Globus pallidus (tissue), 1 donor: ENCODE measurements around the gene NPIPB2.
"Not testable (repeated sequence)": the region's sequence is repeated elsewhere in the genome, so short reads cannot be mapped to it uniquely, and the experiment has no call there.

ENCODE experiments used
- DNase-seq: peaks from one replicate; pipeline ENCODE4 v3.0.0-alpha.2; 2015; ENCODE audit warnings: low spot score

The NPIPB2 gene

DNA sequence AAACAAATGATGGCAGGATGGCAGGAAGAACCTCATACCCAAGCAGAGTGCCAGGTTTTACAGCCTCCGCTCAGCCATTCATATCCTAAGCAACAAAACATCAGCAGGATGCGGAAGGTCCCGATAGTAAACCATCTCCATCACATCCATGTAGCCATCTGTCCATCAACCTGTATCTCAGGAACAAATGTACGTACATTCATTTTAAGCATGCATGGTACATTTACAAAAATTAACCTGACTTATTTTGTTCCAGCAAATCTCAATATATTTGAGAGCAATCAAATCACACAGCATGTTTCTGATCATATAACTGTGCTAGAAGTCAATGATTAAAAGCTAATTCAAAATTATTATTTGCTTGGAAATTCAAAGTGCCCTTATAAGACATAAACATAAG lies at the start of gene NPIPB2:
Gene NPIPB2, minus strand, starts transcription at position 101 of the 400 bp plus-strand sequence. Its CDS starts 0 bp downstream, at position 101.
- not testable (repeated sequence) for DNase-seq

DNA sequence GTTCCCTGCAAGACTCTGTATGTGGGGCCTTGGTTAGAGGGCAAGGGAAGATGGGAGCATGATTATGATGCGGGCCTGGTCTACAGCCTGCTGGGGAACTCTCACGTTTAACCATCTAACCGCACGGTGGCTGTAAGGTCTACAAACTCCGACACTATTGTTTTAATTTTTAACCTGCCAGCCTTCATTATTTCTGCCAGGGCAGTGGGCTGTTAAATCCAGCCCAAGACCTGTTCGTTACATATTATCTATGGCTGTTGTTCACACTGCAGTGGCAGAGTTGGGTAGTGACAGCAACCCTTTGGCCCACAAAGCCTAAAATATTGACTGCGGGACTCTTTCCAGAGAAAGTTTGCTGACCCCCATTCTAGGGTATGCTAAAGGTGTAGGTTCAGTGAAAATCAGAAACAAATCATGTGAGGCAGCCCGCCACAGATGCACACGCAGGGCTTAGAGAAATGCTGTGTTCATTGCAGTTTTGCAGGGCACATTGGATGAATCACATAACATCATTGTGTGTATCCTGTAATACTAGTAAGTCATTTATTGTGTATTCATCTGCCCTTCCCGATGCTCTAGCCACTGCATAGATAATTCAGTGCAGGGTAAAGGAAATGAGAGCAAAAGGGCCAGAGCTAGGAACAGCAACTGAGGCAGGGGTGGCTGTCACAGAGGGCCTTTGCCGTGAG lies 49.0 kb upstream of the NPIPB2 start:
- DNase-seq = no peak

DNA sequence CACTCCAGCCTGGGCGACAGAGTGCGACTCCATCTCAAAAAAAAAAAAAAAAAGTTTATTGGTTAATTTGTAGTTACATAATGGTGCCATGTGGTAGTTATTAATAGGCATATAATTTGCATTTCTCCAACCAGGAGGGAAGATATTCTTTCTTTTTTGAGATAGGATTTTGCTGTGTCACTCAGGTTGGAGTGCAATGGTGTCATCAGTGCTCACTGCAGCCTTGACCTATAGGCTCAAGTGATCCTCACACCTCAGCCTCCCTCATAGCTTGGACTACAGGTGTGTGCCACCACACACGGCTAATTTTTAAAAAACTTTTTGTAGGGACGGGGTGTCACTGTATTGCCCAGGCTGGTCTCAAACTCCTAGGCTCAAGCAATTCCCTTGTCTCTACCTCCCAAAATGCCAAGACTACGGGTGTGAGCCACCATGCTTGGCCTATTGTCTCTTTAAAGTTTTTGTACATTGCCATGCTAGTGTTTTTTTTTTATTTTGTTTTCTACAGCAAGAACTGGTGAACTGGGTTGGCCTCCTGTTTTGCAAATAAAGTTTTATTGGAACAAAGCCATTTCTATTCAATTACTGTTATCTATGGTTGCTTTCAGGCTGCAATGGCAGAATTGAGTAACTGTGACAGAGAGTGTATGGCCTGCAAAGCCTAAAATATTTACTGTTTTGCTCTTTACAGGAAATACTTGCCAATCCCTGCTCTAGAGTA lies 46.6 kb upstream of the NPIPB2 start:
- DNase-seq = no peak

DNA sequence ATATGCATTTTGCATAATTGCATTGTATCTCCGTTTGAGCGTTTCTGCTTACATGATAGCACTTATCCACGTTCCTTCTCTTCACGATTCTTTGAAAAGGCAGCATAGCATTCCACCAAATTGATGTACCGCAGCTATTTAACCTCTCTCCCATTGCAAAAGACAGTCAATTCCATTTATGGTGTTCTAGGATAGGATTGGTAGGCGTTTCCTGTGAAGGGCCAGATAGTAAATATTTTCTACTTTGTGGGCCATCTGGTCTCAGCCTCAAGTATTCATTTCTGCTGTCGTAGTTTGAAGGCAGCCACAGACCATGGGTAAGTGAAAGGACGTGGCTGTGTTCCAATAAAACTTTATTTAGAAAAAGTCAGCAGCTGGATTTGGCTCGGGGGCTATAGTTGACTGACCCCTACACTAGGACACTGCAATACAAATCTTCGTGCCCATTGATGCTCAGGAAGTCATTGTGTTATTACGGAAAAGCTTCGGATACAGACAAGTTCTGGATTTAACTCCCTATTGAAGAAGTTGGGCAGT lies 44.7 kb upstream of the NPIPB2 start:
- no peak for DNase-seq

DNA sequence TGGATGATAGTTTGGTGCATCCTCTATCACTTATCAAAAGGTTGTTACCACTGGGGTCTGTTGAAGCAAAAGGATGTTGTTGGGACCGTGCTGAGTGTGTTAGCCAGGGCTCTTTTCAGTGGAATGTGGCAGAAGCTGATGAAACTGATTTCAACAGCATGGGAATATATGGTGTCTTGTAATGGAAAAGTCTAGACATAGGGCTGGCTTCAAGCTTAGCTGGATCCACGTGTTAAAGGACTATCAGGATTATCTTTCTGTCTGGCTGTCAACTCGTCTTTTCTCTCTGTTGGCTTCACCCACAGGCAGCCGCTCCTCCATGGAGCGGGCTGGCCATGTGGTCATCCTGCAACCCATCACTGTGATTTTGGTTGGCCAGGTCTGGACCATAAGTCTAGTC lies 43.4 kb upstream of the NPIPB2 start:
- DNase-seq = no peak

DNA sequence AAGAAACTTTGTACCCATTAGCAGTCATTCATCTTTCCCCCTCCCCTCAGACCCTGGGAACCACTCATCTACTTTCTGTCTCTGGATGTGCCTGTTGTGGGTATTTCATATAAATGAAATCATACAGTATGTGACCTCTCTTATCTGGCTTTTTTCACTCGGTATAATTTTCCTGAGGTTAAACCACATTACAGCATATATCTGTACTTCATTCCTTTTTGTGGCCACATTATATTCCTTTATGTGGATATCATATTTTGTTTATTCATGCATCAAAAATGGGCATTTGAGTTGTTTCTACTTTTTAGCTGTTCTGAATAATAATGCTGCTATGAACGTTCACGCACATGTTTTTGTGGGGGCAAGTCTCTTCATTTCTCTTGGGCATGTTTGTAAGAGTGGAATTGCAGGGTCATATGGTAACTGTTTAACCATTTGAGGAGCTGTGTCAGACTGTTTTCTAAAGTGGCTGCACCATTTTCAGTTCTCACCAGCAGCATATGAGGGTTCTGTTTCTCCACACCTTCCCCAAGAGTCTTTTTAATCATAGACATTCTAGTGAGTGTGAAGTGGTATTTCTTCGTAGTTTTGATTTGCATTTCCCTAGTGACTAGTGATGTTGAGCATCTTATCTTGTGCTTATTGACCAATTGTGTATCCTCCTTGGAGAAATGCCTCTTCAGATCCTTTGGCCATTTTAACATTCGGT lies 38.4 kb upstream of the NPIPB2 start:
- no peak for DNase-seq

DNA sequence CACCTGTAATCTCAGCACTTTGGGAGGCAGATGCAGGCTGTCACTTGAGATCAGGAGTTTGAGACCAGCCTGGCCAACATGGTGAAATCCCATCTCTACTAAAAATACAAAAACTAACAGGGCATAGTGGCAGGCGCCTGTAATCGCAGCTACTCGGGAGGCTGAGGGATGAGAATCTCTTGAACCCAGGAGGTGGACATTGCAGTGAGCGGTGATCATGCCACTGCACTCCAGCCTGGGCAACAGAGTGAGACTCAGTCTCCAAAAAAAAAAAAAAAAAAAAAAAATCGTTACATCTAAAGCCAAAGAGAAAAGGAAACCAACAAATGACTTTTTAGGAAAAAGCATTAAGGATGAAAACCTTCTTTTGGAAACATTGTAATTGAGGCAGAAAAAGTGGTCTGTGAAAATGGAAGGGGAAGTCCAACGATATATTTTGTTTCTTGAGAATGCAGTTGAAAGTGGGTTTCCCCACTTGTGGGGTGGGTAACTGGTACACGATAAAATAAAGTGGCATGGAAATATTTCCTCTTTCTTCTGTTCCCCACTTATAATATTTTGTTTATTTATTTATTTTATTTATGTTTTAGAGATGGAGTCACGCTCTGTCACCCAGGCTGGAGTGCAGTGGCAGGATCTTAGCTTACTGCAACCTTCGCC lies 37.3 kb upstream of the NPIPB2 start:
- DNase-seq = no peak

DNA sequence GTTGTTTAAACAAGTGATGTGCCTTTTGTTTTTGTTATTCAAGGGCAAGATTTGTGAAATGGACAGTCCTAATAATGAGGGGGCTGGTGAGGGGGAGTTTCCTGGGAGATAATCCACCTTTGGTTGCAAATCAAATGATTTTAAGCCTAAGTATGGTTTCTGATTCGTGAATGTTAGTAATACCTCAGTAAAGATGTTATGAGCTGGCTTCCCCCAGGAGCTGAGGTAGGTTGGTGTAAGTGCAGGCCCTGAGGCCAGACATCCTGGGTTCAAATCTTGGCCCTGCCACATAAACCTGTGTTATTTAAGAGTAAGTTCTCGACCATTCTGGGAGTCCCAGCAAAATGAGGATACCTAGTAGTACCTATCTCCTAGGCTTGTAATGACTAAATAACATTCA lies 36.2 kb upstream of the NPIPB2 start:
- DNase-seq = no peak

DNA sequence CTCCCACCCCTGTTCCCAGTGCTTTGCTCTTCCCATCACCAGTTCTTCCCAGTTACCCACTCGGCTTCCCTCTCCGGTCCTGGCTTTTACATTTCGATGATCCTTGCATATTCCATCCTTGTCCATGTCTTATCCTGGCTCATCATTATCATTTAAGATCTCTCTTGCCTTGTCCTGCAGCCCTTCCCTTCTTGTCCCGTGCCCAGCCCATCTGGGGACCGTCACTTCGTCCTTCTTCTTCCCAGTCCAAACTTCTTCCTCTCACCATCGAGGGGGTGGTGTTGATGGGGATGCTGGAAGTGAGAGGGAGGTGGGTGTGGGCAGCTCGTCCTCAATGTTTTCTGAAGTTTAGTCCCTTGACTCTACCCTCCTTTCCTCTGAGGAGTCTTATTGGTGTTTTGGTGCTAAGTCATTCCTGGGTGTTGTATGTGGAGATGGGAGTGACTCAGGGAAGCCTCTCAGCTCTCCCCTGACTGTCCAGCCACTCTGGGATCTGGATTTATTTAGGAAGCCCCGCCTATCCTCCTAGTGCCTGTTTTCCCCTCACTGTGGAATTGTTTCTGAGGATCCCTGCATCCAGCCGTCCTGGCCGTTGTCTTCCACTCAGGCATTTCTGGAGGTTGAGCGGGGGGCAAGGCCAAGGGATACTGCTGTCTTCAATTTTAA lies 35.7 kb upstream of the NPIPB2 start:
- no peak for DNase-seq

DNA sequence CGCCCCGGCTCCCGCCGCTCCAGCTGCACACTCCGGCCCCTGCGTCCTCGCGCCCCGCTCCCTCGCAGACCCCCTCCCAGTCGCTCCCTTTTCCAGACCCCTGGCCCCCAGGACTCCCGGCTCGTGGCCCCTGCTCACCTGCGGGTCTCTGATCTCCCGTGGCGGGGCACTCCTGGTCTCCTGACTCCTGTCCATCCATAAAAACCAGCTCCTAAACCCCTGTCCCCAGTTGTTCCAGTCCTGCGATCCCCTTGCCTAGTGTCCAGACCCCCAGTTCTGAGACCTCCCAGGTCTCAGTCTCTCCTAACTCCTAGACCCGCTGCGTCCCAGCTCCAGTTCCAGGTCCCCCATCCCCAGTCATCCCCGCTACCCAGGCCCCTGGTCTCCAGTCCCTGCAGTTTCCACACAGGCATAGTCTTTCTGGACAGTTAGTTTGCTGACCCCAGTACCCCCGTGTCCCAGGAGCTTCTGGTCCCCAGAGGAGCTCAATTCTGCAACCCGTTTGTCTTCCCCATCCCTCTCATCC lies 35.1 kb upstream of the NPIPB2 start:
- DNase-seq = no peak

DNA sequence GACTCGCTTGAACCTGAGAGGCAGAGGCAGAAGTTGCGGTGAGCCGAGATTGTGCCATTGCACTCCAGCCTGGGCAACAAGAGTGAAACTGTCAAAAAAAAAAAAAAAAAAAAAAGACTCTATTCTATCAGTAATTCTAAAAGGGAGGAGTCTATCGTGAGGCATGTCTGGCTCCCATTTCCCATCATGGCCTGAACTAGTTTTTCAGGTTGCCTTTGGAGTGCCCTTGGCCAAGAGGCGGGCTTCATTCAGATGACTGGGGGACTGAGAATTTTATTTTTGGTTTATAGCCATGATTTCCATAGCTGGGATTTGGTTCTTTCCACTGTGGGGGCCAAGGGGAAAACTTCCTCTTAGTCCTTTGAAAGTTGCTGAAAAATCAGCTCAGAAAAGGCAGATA lies 31.2 kb upstream of the NPIPB2 start:
- no peak for DNase-seq

DNA sequence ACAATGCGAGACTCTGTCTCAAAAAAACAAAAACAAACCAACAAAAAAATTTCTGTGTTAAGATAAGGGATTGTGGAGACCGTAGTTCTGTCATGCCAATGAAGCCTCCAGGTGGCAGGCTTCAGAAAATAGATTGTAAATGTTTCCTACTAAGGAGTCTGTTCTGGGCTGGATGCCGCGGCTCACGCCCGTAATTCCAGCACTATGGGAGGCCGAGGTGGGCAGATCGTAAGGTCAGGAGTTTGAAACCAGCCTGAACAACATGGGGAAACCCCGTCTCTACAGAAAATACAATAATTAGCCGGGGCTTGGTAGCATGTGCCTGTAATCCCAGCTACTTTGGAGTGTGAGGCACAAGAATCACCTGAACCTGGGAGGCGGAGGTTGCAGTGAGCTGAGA lies 30.3 kb upstream of the NPIPB2 start:
- DNase-seq = no peak

DNA sequence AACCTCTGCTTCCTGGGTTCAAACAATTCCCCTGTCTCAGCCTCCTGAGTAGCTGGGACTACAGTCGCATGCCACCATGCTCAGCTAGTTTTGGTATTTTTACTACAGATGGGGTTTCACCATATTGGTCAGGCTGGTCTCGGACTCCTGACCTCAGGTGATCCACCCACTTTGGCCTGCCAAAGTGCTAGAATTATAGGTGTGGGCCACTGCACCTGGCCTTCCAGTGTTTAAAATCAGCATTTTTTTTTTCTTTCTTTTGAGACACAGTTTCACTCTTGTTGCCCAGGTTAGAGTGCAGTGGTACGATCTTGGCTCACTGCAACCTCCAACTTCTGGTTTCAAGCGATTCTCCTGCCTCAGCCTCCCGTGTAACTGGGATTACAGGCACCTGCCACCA lies 28.4 kb upstream of the NPIPB2 start:
- not testable (repeated sequence) for DNase-seq

DNA sequence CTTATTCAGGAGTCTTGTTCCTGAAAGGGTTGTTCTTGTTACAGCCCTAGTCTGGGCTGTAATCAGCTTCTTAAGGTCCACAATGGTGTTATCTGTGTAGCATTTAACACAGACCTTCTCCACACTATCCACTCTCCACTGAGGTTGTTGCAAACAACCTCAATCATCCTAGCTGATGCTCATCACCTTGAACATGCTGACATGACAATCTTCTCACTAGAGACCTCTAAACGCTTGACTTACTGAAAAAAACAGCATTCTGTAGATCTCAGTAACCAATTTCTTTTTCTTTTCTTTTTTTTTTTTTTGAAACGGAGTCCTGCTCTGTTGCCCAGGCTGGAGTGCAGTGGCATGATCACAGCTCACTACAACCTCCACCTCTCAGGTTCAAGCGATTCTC lies 26.7 kb upstream of the NPIPB2 start:
- no peak for DNase-seq

DNA sequence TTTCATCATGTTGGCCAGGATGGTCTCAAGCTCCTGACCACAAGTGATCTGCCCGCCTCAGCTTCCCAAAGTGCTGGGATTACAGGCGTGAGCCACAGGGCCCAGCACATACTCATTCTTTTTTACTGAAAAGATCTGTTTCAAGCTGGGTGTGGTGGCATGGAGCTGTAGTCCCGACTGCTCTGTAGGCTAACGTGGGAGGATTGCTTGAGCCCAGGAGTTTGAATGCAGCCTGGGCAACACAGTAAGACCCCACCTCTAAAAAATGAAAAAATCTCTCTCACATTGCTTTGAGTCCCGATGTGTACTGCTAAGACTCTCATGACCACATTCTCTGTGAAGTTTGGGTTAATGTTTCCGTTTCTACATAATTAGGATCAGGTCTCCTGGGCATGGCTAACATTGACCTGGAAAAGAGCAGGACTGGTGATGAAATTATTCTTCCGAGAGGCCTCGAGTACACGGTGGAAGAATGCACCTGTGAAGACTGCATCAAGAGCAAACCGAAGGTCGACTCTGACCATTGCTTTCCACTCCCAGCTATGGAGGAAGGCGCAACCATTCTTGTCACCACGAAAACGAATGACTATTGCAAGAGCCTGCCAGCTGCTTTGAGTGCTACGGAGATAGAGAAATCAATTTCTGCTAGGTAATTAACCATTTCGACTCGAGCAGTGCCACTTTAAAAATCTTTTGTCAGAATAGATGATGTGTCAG lies 25.5 kb upstream of the NPIPB2 start:
- DNase-seq = no peak

DNA sequence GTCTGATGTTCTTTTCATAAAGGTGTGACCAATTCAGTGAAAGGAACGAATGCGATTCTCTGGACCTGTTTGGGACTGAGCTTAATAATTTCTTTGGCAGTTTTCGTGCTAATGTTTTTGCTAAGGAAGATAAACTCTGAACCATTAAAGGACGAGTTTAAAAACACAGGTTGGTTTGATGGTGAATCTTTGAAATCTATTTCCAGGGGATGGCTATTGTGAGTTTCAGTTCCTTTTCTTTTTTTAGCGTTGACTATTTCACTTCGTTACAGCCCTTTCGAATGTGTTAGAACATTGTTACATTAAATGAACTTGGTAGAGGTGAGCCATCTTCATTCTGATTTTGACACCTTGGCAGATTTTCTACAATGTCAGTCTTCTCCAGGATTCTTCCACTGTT lies 24.3 kb upstream of the NPIPB2 start:
- DNase-seq = no peak

DNA sequence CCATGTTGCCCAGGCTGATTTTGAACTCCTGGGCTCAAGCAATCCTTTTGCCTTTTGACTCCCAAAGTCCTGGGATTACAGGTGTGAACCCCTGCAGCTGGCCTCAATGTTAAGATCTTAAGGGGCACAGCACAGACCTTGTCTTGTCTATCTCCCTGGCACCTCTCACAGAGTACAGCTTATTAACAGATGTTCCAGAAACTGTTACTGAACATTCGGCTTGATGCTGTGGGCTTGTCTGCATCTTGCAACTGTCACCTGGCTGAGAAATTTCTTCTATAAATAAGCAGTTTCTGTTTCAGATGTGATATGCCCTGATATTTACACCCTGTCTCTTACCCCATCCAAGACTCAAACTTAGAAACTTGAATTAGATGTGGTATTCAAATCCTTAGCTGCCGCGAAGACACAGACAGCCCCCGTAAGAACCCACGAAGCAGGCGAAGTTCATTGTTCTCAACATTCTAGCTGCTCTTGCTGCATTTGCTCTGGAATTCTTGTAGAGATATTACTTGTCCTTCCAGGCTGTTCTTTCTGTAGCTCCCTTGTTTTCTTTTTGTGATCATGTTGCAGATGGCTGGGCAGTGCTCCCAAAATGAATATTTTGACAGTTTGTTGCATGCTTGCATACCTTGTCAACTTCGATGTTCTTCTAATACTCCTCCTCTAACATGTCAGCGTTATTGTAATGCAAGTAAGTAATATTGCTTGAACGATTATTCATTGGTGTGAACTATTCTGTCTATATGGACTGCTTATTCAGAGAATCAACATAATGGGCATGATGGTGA lies 23.1 kb upstream of the NPIPB2 start, which contains the start of gene TNFRSF17:
Gene TNFRSF17, plus strand, starts transcription at position 450 of the 791 bp plus-strand sequence. Its CDS starts 115 bp downstream, at position 565.
- DNase-seq = no peak

DNA sequence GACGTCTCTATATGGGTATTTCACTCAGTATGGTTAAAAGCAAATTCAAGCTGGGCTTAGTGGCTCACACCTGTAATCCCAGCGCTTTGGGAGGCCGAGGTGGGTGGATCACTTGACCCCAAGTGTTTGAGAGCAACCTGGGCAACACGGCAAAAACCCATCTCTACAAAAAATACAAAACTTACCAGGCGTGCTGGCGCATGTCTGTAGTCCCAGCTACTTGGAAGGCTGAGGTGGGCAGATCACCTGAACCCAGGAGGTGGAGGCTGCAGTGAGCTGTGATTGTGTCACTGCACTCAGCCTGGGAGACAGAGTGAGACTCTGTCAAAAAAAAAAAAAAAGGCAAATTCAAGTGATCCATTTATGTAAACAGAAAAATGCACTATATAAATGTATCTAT lies 21.9 kb upstream of the NPIPB2 start:
- no peak for DNase-seq

DNA sequence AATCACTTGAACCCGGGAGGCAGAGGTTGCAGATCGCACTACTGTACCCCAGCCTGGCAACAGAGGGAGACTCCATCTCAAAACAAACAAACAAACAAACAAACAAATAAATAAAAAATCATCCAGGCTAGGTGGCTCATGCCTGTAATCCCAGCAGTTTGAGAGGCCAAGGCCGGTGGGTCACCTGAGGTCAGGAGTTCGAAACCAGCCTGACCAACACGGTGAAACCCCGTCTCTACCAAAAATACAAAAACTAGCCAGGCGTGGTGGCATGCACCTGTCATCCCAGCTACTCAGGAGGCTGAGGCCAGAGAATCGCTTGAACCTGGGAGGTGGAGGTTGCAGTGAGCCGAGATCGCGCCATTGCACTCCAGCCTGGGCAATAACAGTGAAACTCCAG lies 21.1 kb upstream of the NPIPB2 start:
- not testable (repeated sequence) for DNase-seq

DNA sequence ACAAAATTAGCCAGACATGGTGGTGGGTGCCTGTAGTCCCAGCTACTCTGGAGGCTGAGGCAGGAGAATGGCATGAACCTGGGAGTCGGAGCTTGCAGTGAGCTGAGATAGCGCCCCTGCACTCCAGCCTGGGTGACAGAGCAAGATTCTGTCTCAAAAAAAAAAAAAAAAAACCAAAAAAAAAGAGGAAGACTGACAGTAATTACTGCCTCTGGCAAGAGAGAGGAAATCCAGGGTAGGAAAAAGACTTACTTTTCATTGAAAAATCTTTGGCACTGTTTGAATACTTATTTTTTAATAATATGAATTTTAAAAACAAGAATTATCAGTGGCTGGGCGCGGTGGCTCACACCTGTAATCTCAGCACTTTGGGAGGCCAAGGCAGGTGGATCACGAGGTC lies 20.6 kb upstream of the NPIPB2 start:
- not testable (repeated sequence) for DNase-seq
